Stimulated activated CD8-positive, alpha-beta memory T cell treated with anti-CD3 and anti-CD28 coated beads, Interleukin-2, amount 100 ng/mL, for 48 hours (primary cell): ENCODE measurements around the gene AP3B1.
"Not testable (repeated sequence)": the region's sequence is repeated elsewhere in the genome, so short reads cannot be mapped to it uniquely, and the experiment has no call there.

Source experiments
- DNase-seq, 2 donors: peaks; one replicate each; pipeline ENCODE4 v3.0.0-alpha.2; 2020; ENCODE audit warnings: low read depth in 2 of 2

The AP3B1 gene

DNA sequence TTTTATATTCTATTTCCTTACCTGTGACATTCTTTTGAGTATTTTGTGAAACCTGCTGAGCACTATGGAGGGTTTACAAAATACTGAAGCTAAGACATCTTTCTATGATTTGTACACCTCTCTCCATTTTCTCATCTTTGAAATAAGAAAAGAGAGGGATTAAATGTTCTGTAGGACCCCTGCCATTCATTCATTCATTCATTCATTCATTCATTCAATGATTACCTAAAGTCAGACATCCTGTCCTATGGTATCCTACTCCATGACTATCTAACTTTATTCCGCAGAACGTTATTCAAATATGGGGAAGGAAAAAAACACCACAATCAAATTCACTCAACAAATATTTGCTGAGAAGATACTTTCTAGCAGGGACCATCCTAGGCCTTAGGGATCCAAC, 51.4 kb downstream of the AP3B1 start:
- DNase-seq: no peak

- no peak for DNase-seq
Observed at GRCh38 chr5:78242001-78242400, 52.5 kb downstream of the AP3B1 start.

GRCh38 chr5:78237911-78238310, 56.6 kb downstream of the AP3B1 start:
- DNase-seq: no peak

DNA sequence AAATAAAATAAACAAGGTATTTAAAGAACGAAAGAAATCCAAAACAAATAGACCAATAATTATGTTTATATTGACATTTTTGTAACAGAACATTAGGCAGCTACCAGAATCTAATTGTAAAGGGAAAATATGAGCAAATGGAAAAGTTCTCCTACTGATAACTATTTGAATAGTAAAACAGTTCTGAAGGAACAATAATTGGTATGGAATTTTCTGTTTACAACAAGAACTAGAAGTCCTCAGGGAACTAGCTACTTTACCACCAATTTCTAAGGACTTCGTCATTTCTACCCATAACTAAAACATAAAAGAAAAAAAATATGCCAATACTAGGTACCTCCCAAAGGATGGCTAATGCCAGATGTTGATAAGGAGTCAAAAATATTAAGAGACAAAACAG, 58.5 kb downstream of the AP3B1 start:
- no peak for DNase-seq

- DNase-seq: no peak
Observed at GRCh38 chr5:78235289-78235688, 59.2 kb downstream of the AP3B1 start.

DNA sequence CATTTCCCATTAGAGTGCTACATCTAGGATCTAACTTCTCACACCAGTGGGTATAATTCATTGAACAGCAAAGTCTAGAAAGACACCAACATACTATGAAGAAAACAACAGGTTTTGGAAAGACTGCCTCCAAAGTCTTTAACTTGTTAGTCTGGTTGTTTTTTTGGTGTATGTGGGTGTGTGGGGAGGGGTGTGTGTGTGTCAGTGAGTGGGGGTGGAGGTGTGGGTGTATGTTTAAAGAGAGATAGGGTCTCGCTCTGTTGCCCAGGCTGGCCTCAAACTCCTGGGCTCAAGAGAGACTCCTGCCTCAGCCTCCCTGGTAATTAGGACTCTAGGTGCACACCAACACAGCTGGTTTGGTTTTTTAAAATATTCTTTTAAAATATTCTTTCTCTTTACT, 59.7 kb downstream of the AP3B1 start:
- no peak for DNase-seq

GRCh38 chr5:78232163-78232562, 62.3 kb downstream of the AP3B1 start:
- no peak for DNase-seq

DNA sequence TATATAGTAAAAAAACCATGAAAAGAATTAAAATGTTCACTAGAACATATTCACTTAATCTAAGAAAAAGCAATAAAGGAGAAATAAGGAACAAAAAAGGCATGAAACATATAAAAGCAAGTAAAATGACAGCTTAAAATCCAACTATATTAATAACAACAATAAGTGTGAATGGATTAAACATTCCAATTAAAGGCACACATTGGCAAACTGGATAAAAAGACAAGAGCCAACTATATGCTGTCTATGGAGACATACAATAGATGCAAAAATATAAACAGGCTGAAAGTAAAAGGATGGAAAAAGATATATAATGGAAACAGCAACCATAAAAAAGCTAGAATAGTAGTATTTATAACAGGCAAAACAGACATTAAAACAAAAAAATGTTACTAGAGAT, 70.1 kb downstream of the AP3B1 start:
- DNase-seq: no peak

DNA sequence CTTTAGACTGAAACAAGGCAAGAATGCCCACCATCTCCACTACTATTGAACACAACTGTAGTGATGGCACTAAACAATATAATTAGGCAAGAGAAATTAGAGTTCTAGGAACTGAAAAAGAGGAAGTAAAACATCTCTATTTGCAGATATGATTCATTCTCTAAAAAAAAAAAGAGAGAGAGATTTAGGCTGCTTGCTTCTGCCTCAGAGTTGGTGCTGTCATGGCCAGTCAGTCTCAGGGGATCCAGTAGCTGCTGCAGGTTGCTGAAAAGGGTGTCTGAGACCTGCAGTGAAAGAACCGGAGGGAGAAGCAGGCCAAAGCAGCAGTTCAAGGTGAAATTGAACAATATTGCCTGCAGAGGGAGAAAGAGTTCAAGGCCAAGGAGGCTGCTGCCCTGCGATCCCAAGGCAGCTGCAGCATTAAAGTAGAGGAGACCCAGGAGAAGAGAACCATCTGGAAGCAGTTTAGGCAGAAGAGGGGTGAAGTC, 72.5 kb downstream of the AP3B1 start:
- no peak for DNase-seq

GRCh38 chr5:78221467-78221866, 73.0 kb downstream of the AP3B1 start:
- no peak for DNase-seq

- DNase-seq: no peak
Observed at GRCh38 chr5:78215972-78216371, 78.5 kb downstream of the AP3B1 start.

- no peak for DNase-seq
Observed at GRCh38 chr5:78215565-78215964, 78.9 kb downstream of the AP3B1 start.

- DNase-seq: no peak
Observed at GRCh38 chr5:78213799-78214198, 80.7 kb downstream of the AP3B1 start.

DNA sequence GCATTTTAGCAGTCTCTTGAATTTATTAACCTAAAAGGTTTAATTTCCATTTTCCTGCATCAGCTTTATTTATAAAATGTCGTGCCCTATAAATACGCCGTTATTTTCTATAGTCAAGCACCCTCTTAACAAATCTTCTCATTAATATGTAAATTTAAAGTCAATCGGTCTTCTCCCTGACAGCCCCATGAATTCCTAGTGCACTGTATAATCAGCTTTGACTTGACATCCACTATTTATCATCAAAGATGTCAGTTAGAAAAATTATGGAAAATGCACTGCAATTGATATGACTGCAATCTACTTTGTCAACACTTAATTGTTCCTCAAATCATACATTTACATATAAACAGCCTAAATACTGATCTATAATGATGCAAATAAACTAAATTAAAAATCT, 83.4 kb downstream of the AP3B1 start:
- DNase-seq: no peak

- DNase-seq: no peak
Observed at GRCh38 chr5:78204241-78204640, 90.3 kb downstream of the AP3B1 start.

DNA sequence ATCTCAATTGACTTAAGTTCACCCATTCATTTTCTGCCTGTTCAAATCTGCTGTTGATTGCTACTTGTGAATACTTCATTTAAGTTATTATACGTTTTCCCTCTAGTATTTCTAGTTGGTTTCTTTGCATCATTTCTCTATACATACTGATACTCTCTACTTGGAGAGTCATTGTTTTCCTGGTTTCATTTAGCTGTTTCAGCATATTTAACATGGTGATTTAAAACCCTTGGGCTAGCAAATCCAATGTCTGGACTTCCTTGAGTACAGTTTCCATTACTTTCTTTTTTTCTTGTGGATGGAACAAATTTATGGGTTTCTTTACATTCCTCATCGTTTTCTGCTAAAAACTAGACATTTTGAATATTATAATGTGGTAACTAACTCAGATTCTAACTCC, 90.7 kb downstream of the AP3B1 start:
- DNase-seq: no peak

DNA sequence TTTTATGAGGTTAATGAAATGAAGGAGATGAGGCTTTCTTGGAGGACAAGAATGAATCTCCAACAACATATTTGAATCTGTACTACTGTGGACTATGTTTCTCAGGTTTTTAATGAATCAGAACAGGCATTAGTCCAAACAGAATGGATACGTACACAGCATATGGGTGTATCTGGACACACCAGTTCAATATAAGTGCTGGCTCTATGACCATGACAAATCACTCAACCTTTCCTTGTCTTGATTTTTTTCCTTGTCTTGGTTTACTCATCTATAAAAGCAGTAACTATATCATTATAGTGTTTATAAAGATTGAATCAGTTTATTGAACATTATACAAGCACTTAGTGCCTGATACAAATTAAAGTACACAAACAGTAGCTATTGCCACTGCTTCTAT, 104.1 kb downstream of the AP3B1 start:
- no peak for DNase-seq

- not testable (repeated sequence) for DNase-seq
Observed at GRCh38 chr5:78188681-78189080, 105.8 kb downstream of the AP3B1 start.

- DNase-seq: no peak
Observed at GRCh38 chr5:78187172-78187571, 107.3 kb downstream of the AP3B1 start.

DNA sequence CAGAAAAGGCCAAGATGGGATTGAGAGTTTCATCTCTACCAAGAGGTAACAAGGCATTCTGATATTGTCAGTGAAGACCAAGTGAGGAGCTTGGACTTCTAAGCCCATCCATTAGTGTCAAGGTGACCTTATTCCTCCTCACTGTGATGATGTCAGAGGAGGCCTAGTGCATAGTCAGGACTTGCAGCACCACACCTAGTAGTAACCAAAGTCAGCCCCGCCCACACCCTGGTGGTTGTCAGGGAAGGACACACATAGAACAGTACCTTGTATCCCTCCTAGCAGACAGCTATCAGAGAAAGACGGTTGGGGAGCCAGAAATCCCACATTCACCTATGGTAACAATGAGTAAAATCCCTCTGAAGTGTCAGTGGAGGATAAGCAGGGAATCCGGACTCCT, 111.7 kb downstream of the AP3B1 start:
- DNase-seq: no peak

- DNase-seq: no peak
Observed at GRCh38 chr5:78178356-78178755, 116.1 kb downstream of the AP3B1 start.

DNA sequence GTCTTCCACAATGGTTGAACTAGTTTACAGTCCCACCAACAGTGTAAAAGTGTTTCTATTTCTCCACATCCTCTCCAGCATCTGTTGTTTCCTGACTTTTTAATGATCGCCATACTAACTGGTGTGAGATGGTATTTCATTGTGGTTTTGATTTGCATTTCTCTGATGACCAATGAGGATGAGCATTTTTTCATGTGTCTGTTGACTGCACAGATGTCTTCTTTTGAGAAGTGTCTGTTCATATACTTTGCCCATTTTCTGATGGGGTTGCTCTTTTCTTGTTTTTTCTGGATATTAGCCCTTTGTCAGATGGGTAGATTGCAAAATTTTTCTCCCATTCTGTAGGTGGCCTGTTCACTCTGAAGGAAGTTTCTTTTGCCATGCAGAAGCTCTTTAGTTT, 124.2 kb downstream of the AP3B1 start:
- DNase-seq: not testable (repeated sequence)

DNA sequence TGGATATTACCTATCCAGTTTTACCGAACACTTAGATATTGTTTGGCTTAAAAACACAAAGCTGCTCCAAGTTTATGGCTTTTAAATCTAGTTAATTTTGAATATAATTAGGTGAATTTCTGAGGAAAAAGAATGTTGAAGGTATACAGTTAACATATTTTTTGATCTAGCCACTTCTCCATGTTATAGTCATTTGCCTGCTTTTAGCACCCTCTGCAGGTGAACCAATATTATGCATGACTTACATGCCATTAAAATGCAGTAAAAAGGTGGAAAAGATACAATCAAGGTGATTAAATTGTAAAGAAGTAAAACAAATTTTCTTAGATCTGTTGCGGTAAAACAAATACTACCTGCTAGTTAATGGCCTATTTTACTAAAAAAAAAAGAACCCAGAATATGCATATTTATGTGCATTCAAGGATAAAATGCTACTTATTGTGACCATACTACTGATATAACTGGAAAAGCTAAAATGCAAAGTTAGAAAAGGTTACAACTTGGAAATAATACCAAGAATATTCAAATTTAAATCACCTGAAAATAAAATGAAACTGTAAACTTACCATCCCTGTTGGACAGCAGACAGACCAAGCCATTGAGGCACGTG, 132.1 kb downstream of the AP3B1 start:
- no peak for DNase-seq

GRCh38 chr5:78157001-78157400, 137.5 kb downstream of the AP3B1 start:
- no peak for DNase-seq
